ENCODE measurements around the gene RTP2. TPM values are rescaled to one million over a fixed set of nuclear protein-coding genes. Genes with fewer than 3 reads are reported as not detected.
A peak's percentile ranks its signal among the peaks of the same experiment; 100 is the strongest.

Gene RTP2
- total RNA-seq, 1 donor from 2014 or later, result not detected

GRCh38 chr3:187739094-187739560, 36.8 kb upstream of the RTP2 start:
- DNase-seq (ENCODE audit: low read depth, low spot score), result no peak

GRCh38 chr3:187738331-187739093, 36.2 kb upstream of the RTP2 start:
- peak; percentile 71 for DNase-seq (ENCODE audit: low read depth, low spot score)

GRCh38 chr3:187738071-187738330, 35.6 kb upstream of the RTP2 start:
- DNase-seq (ENCODE audit: low read depth, low spot score), result no peak

GRCh38 chr3:187737368-187738070, 35.2 kb upstream of the RTP2 start:
- no peak for DNase-seq (ENCODE audit: low read depth, low spot score)

GRCh38 chr3:187737006-187737367, 34.6 kb upstream of the RTP2 start:
- no peak for DNase-seq (ENCODE audit: low read depth, low spot score)

- DNase-seq (ENCODE audit: low read depth, low spot score), result no peak
Observed at GRCh38 chr3:187736418-187736871, 34.1 kb upstream of the RTP2 start.

GRCh38 chr3:187735837-187736236, 33.5 kb upstream of the RTP2 start:
- DNase-seq (ENCODE audit: low read depth, low spot score), result no peak

GRCh38 chr3:187735383-187735782, 33.0 kb upstream of the RTP2 start:
- no peak for DNase-seq (ENCODE audit: low read depth, low spot score)

- DNase-seq (ENCODE audit: low read depth, low spot score), result no peak
Observed at GRCh38 chr3:187734841-187735240, 32.5 kb upstream of the RTP2 start.

GRCh38 chr3:187733371-187733770, 31.0 kb upstream of the RTP2 start:
- DNase-seq (ENCODE audit: low read depth, low spot score), result no peak

- DNase-seq (ENCODE audit: low read depth, low spot score), result no peak
Observed at GRCh38 chr3:187729598-187729997, 27.2 kb upstream of the RTP2 start.

GRCh38 chr3:187728940-187729583, 26.7 kb upstream of the RTP2 start:
- no peak for DNase-seq (ENCODE audit: low read depth, low spot score)

GRCh38 chr3:187728248-187728647, 25.9 kb upstream of the RTP2 start:
- no peak for DNase-seq (ENCODE audit: low read depth, low spot score)

- no peak for DNase-seq (ENCODE audit: low read depth, low spot score)
Observed at GRCh38 chr3:187726564-187726963, 24.2 kb upstream of the RTP2 start.

GRCh38 chr3:187725653-187726370, 23.5 kb upstream of the RTP2 start:
- DNase-seq (ENCODE audit: low read depth, low spot score), result no peak

- DNase-seq (ENCODE audit: low read depth, low spot score), result no peak
Observed at GRCh38 chr3:187725224-187725623, 22.9 kb upstream of the RTP2 start.

GRCh38 chr3:187722206-187722612, 19.9 kb upstream of the RTP2 start:
- no peak for DNase-seq (ENCODE audit: low read depth, low spot score)

GRCh38 chr3:187721055-187721454, 18.7 kb upstream of the RTP2 start:
- DNase-seq (ENCODE audit: low read depth, low spot score), result no peak

- no peak for DNase-seq (ENCODE audit: low read depth, low spot score)
Observed at GRCh38 chr3:187720337-187720670, 17.9 kb upstream of the RTP2 start.

- DNase-seq (ENCODE audit: low read depth, low spot score), result no peak
Observed at GRCh38 chr3:187719628-187720336, 17.4 kb upstream of the RTP2 start.

GRCh38 chr3:187718802-187719201, 16.4 kb upstream of the RTP2 start:
- DNase-seq (ENCODE audit: low read depth, low spot score), result no peak
